HepG2 (cell line): ENCODE data around the gene LCE6A. TPM values are rescaled to one million over a fixed set of nuclear protein-coding genes. Genes with fewer than 3 reads are reported as not detected.

Experiments used
- AGO1 ChIP-seq: fragments of 200-400 bp; formaldehyde crosslinking; IDR thresholded peaks from 2 replicates; pipeline ENCODE4 v1.6.1; 2017; ENCODE audit warnings: mild to moderate bottlenecking, low read depth, low read length, moderate library complexity; ENCODE audit not compliant: poor library complexity, severe bottlenecking
- CBX2 ChIP-seq, 2 experiments: fragments of 200-600 bp in 1 of 2; sonication (generic); formaldehyde crosslinking in 1 of 2; IDR thresholded peaks; 2 replicates each; pipeline versions ENCODE4 v1.7.0 to v1.8.1; 2018 to 2022; ENCODE audit warnings: low read depth in 2 of 2, low read length in 1 of 2, mild to moderate bottlenecking in 1 of 2, missing genetic modification reagents in 1 of 2
- KMT2A ChIP-seq: sonication (generic); formaldehyde crosslinking; IDR thresholded peaks from 2 replicates; pipeline ENCODE4 v1.4.0; 2020; ENCODE audit warnings: missing genetic modification reagents
- SAP130 ChIP-seq: IDR thresholded peaks from 2 replicates; pipeline ENCODE4 v1.6.1; 2016; ENCODE audit warnings: low read depth
- SIN3B ChIP-seq: fragments of 150-350 bp; IDR thresholded peaks from 2 replicates; pipeline ENCODE4 v1.6.1; 2014; ENCODE audit warnings: low read length
- TFDP2 ChIP-seq: sonication (generic); formaldehyde crosslinking; IDR thresholded peaks from 2 replicates; pipeline ENCODE4 v1.4.0; 2020; ENCODE audit warnings: missing genetic modification reagents
- ZKSCAN5 ChIP-seq: sonication (generic); formaldehyde crosslinking; IDR thresholded peaks from 2 replicates; pipeline ENCODE4 v1.5.1; 2020; ENCODE audit warnings: mild to moderate bottlenecking, missing genetic modification reagents
- ZNF616 ChIP-seq: sonication (generic); formaldehyde crosslinking; IDR thresholded peaks from 2 replicates; pipeline ENCODE4 v1.5.0; 2020; ENCODE audit warnings: low read depth, mild to moderate bottlenecking, missing genetic modification reagents
- polyA plus RNA-seq, 8 experiments: library from polyadenylated mRNA; depleted of rRNA in 3 of 8; stranded (reverse) in 7 of 8; unstranded in 1 of 8; fragments of >200 nt; fragmentation: Illumina TruSeq in 4 of 8; extraction: Trizol in 4 of 8; gene quantifications; 2 replicates each; pipeline versions ENCODE4 v1.2.1 to v1.2.3, GENCODE V29; 2011 to 2016; ENCODE audit warnings: low read depth in 4 of 8, missing spikeins in 1 of 8, mixed read lengths in 1 of 8; ENCODE audit not compliant: insufficient read depth in 1 of 8
- total RNA-seq, 5 experiments: library from RNA; depleted of rRNA; stranded (reverse); fragments of >200 nt; fragmentation: Illumina TruSeq; extraction: Trizol; gene quantifications; 2 replicates each; pipeline ENCODE4 v1.2.3, GENCODE V29; 2016; ENCODE audit warnings: low read depth in 1 of 5
- TF ChIP-seq, protein P1 (sequence below): sonication (generic); formaldehyde crosslinking; IDR thresholded peaks from 2 replicates; pipeline ENCODE4 v1.8.0; 2022; ENCODE audit warnings: missing genetic modification reagents, mild to moderate bottlenecking, moderate library complexity, borderline replicate concordance
- TF ChIP-seq, protein P2 (sequence below): sonication (generic); formaldehyde crosslinking; IDR thresholded peaks from 2 replicates; pipeline ENCODE4 v1.5.0; 2020; ENCODE audit warnings: mild to moderate bottlenecking, missing genetic modification reagents

LCE6A gene
- total and polyA plus RNA-seq, 2 of the 13 experiments (the other 11 are each of a cell fraction or from before 2014, with no cell fraction given) = not detected

- TF ChIP-seq, protein P1, sequence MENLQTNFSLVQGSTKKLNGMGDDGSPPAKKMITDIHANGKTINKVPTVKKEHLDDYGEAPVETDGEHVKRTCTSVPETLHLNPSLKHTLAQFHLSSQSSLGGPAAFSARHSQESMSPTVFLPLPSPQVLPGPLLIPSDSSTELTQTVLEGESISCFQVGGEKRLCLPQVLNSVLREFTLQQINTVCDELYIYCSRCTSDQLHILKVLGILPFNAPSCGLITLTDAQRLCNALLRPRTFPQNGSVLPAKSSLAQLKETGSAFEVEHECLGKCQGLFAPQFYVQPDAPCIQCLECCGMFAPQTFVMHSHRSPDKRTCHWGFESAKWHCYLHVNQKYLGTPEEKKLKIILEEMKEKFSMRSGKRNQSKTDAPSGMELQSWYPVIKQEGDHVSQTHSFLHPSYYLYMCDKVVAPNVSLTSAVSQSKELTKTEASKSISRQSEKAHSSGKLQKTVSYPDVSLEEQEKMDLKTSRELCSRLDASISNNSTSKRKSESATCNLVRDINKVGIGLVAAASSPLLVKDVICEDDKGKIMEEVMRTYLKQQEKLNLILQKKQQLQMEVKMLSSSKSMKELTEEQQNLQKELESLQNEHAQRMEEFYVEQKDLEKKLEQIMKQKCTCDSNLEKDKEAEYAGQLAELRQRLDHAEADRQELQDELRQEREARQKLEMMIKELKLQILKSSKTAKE = no peak
- TF ChIP-seq TFDP2 (CRISPR knock-in tag) (no peak), ZKSCAN5 (no peak), CBX2 (IDR thresholded peaks at IDR 0.05; ENCODE audit: low read depth, low read length) (no peak), CBX2 (CRISPR knock-in tag; IDR thresholded peaks at IDR 0.05; ENCODE audit: low read depth) (no peak), SIN3B (no peak), AGO1 (no peak), SAP130 (CRISPR knock-in tag) (no peak), ZNF616 (no peak), KMT2A (no peak)
- TF ChIP-seq, protein P2, sequence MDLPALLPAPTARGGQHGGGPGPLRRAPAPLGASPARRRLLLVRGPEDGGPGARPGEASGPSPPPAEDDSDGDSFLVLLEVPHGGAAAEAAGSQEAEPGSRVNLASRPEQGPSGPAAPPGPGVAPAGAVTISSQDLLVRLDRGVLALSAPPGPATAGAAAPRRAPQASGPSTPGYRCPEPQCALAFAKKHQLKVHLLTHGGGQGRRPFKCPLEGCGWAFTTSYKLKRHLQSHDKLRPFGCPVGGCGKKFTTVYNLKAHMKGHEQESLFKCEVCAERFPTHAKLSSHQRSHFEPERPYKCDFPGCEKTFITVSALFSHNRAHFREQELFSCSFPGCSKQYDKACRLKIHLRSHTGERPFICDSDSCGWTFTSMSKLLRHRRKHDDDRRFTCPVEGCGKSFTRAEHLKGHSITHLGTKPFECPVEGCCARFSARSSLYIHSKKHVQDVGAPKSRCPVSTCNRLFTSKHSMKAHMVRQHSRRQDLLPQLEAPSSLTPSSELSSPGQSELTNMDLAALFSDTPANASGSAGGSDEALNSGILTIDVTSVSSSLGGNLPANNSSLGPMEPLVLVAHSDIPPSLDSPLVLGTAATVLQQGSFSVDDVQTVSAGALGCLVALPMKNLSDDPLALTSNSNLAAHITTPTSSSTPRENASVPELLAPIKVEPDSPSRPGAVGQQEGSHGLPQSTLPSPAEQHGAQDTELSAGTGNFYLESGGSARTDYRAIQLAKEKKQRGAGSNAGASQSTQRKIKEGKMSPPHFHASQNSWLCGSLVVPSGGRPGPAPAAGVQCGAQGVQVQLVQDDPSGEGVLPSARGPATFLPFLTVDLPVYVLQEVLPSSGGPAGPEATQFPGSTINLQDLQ (CRISPR knock-in tag) = no peak
Observed at GRCh38 chr1:152884506-152884905, 41.9 kb downstream of the LCE6A start (continued).
